ENCODE measurements around the gene PRIM2. TPM values are rescaled to one million over a fixed set of nuclear protein-coding genes. Genes with fewer than 3 reads are reported as not detected.
"Not testable (repeated sequence)": the region's sequence is repeated elsewhere in the genome, so short reads cannot be mapped to it uniquely, and the experiment has no call there.

The PRIM2 gene
- total RNA-seq, 1 donor from 2014 or later, result 0.85 TPM

DNA sequence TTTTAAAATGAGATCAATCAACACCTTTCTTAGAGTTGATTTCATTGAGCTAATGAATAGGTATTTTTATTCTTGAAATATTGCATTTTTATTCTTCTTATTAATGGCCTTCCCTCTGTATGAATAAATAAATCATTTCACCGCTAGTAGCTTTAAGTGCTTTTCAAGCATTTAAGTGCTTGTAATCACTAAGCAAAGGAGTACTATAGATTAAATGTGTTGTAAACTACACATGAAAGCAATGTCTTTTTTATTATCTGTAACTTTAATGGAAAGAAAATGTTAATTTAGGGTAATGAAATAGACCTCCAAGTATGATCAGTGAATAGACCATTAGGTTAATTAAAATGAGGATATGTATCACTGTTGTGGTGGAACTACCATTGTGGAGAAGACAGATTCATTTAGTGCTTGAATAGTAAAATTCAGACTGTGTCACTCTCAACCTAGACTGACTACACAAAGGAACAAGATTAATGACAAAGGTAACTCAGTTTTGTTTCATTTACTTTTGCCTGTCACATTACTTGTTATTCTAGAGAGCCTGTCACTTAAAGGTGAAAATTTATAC is 132.2 kb downstream of the PRIM2 start:
- H3K36me3 ChIP-seq; intact Hi-C loops (cut with DNase I); H3K9me3 ChIP-seq; H3K27ac ChIP-seq; H3K4me3 ChIP-seq; H3K4me1 ChIP-seq; H3K27me3 ChIP-seq; DNase-seq (ENCODE audit: low spot score in 2 of 2): not testable (repeated sequence)

DNA sequence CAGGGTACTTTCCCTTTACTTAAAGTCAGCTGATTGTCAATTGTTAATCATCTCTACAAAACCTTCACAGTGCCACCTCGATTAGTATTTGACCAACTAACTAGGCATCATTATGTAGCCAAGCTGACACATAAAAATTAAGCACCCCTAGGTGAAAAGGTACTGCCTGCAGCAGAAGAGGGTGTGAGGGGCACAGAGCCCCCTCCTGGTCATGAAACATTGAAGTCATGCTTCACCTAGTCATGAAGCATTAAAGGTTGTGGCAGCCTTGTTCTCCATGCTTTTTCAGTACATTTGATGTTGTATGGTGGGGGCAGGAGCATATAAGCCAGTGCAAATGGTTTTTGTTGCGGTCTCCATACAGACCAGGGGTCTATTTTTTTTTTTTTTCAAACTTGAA is 142.4 kb downstream of the PRIM2 start:
- H3K27ac ChIP-seq; H3K4me1 ChIP-seq; H3K27me3 ChIP-seq; H3K4me3 ChIP-seq; DNase-seq (ENCODE audit: low spot score in 2 of 2); H3K9me3 ChIP-seq; intact Hi-C loops (cut with DNase I); H3K36me3 ChIP-seq: not testable (repeated sequence)

DNA sequence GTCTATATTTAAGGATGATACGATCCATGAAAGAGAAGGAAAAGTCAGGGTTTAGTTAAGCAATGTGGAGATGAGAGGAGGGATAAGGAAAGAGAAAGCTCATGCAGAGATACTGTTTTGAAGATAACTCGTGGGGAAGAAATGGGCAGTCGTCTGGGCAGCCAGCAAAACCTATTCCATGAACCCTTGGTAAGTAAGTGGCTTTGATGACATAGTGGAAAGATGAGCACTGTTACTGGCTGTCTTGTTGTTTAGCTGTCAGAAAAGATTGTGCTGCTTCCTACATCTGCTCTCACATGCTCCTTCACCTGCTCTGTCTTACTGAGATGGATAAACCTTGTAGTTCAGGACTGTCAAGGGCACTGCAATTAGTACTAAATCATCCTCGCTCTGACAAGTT is 143.6 kb downstream of the PRIM2 start:
- H3K27me3 ChIP-seq; H3K4me3 ChIP-seq; H3K9me3 ChIP-seq; H3K36me3 ChIP-seq; intact Hi-C loops (cut with DNase I); H3K4me1 ChIP-seq; DNase-seq (ENCODE audit: low spot score in 2 of 2); H3K27ac ChIP-seq: not testable (repeated sequence)

DNA sequence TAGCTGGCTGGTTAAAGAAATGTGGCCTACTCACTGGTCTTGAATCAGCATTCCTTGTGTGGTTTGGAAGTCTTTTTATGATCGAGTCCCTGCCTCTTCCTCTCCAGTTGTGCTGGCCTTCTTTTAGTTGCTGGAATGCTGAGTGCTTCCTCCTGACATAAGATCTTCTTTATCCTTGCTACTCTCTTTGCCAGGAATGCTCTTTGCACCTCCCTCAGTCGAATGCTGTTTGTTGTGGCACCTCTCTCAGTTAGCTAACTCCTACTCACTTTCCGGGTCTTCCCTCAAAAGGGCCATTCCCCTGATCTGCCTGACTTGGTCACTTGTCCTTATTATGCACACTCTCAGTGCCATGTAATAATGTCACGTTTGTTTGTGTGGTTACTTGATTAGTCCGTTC is 146.4 kb downstream of the PRIM2 start:
- intact Hi-C loops (cut with DNase I); H3K36me3 ChIP-seq; H3K27me3 ChIP-seq; H3K9me3 ChIP-seq; H3K27ac ChIP-seq; H3K4me3 ChIP-seq; H3K4me1 ChIP-seq; DNase-seq (ENCODE audit: low spot score in 2 of 2): not testable (repeated sequence)

DNA sequence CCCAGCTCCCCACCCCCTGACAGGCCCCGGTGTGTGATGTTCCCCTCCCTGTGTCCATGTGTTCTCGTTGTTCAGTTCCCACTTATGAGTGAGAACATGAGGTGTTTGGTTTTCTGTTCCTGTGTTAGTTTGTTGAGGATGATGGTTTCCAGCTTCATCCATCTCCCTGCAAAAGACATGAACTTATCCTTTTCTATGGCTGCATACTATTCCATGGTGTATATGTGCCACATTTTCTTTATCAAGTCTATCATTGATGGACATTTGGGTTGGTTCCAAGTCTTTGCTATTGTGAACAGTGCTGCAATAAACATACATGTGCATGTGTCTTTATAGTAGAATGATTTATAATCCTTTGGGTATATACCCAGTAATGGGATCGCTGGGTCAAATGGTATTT is 148.5 kb downstream of the PRIM2 start:
- H3K27me3 ChIP-seq; H3K9me3 ChIP-seq; intact Hi-C loops (cut with DNase I); DNase-seq (ENCODE audit: low spot score in 2 of 2); H3K4me1 ChIP-seq; H3K4me3 ChIP-seq; H3K36me3 ChIP-seq; H3K27ac ChIP-seq: not testable (repeated sequence)

DNA sequence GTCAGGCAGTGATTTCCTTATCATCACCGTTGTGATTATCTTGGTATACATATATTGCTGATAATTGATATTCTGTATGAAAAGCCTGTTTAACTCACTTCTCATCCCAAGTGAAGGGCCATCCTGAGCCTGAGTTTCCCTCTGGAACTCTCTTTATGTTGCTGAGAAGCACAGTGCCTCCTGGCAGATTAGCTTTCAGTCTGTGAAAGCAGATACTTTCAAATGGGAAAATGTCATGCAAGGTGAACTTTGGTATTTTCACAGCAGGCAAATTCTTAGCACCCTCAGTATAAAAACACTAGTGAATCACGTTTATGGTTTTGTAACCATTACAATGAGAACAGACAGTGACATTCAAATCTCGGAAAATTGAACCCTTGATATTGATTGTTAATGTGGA is 151.6 kb downstream of the PRIM2 start:
- Histone ChIP-seq H3K4me3 (no peak overlapping the region), H3K36me3 (no peaks in the 10 kb centered on the region), H3K27ac (no peak overlapping the region), H3K27me3 (no peaks in the 10 kb centered on the region), H3K4me1 (no peaks in the 10 kb centered on the region), H3K9me3 (no peaks in the 10 kb centered on the region)
- TF ChIP-seq, protein P1, sequence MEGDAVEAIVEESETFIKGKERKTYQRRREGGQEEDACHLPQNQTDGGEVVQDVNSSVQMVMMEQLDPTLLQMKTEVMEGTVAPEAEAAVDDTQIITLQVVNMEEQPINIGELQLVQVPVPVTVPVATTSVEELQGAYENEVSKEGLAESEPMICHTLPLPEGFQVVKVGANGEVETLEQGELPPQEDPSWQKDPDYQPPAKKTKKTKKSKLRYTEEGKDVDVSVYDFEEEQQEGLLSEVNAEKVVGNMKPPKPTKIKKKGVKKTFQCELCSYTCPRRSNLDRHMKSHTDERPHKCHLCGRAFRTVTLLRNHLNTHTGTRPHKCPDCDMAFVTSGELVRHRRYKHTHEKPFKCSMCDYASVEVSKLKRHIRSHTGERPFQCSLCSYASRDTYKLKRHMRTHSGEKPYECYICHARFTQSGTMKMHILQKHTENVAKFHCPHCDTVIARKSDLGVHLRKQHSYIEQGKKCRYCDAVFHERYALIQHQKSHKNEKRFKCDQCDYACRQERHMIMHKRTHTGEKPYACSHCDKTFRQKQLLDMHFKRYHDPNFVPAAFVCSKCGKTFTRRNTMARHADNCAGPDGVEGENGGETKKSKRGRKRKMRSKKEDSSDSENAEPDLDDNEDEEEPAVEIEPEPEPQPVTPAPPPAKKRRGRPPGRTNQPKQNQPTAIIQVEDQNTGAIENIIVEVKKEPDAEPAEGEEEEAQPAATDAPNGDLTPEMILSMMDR (IDR thresholded peaks at IDR 0.05), result no peak
- DNase-seq (ENCODE audit: low spot score in 2 of 2), result no peak
- intact Hi-C loops (cut with DNase I), result no loop called here

DNA sequence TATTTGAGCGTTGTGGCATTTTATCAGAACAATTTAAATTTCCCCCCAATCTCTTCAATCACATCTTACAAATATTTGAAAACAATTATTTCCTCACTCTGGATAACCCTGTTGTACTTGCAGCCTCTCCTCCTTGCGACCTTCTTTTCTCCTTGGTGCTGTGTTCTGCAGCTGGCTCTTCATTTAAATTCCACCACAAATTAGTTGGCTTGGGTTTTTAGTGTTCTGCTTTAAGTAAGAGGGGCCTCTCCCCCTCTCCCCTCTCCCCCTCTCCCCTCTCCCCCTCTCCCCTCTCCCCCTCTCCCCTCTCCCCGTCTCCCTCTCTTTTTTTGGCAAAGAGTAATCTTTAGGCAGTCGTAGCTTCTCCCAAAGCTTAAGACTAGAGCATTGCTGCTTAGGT is 152.7 kb downstream of the PRIM2 start:
- H3K4me1 ChIP-seq; H3K4me3 ChIP-seq; H3K27ac ChIP-seq; H3K36me3 ChIP-seq; H3K27me3 ChIP-seq; DNase-seq (ENCODE audit: low spot score in 2 of 2); intact Hi-C loops (cut with DNase I); H3K9me3 ChIP-seq: not testable (repeated sequence)

DNA sequence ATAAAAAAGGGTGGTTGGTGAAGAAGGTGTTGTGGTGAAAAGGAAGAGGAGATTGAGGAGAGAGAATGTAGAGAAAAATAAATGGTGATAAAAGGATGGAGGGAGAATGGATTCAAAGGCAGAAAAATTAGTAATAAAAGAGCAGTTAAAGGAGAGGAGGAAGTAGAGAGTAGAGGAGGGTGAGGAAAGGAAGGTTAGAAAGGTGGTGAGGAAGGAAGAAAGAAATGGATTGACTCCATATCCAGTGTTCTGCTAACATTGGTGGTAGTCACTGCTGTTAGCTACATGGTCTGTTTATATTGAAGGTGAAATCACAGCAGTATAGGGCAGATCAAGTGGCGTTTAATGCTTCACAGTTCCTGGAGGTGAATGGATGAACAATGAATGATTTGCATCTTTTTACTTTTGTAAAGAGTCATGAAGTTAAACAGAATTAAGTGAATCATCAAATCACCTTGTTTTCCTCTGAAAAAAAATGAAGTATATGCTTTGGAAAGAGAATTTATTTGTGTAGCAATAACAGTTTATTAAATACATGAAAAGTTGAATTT is 154.0 kb downstream of the PRIM2 start:
- intact Hi-C loops (cut with DNase I); H3K4me3 ChIP-seq; H3K27ac ChIP-seq; DNase-seq (ENCODE audit: low spot score in 2 of 2); H3K27me3 ChIP-seq; H3K4me1 ChIP-seq; H3K9me3 ChIP-seq; H3K36me3 ChIP-seq: not testable (repeated sequence)

DNA sequence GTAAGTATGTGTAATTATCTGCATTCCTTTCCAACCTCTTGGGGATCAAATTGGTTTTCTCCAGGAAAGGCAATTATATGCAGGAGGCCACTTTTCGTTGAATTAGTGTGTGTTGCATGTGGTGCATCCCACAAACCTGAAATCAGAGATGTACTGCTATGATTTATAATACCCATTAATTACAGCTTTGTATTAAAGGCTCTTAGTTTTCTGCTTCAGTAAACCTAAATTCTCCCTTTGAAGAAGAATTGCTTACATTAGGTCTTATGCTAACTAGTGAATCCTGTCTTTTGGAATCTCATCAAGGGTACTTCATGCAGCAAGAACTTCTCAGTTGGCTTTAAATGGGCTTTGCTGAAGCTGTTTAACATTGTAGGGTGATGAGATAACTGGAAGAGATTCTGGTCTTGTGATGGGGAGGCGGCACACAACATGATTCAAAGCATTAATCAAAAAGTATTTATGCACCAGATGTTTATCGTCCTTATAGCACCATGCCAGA is 155.5 kb downstream of the PRIM2 start:
- H3K4me1 ChIP-seq; H3K36me3 ChIP-seq; DNase-seq (ENCODE audit: low spot score in 2 of 2); H3K27me3 ChIP-seq; H3K4me3 ChIP-seq; H3K9me3 ChIP-seq; intact Hi-C loops (cut with DNase I); H3K27ac ChIP-seq: not testable (repeated sequence)

DNA sequence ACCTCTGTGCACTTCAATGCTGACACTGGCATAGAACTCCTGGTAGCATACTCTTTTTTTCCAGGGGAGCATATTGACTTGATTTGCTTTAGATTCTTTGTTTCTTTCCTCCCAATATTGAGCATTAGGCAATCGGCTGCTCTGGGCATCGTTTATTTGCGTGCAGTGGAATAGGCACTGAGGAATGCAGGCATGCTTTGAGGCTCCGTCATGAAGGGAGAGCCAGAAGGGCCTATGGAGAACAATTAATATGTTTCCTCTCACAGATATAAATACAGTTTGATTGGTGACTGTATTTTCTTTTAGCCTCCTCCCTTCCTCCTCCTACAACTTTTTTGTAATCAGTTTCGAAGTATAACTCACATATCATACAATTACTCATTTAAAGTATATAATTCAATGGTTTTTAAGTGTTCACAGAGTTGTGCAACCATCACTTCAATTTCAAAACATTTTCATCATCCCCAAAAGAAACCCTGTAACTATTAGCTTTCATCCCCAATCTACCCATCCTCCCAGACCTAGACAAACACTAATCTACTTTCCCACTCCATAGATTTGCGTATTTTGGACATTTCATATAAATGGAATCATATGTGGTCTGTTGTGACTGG is 157.5 kb downstream of the PRIM2 start:
- H3K4me1 ChIP-seq; H3K36me3 ChIP-seq; DNase-seq (ENCODE audit: low spot score in 2 of 2); H3K27ac ChIP-seq; H3K9me3 ChIP-seq; intact Hi-C loops (cut with DNase I); H3K4me3 ChIP-seq; H3K27me3 ChIP-seq: not testable (repeated sequence)

DNA sequence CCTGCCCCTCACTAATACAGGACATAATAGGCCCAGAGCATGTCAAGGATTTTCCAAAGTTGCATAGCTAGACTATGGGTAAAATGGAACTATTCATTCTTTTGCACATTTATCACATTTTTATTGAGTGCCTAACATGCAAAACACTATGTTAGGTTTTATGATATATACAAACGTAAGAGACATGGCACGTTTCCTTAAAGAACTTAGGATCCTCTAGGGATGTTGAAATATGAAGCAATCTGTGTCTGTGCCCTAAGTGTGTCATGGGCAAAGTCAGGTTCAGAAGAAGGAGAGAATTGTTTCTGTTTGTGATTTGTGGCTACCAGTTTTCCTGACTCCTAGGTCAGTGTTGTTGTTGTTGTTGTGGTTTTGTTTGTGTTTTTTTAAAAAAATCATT is 158.2 kb downstream of the PRIM2 start:
- H3K9me3 ChIP-seq; intact Hi-C loops (cut with DNase I); H3K27me3 ChIP-seq; H3K36me3 ChIP-seq; H3K4me3 ChIP-seq; H3K4me1 ChIP-seq; DNase-seq (ENCODE audit: low spot score in 2 of 2); H3K27ac ChIP-seq: not testable (repeated sequence)

DNA sequence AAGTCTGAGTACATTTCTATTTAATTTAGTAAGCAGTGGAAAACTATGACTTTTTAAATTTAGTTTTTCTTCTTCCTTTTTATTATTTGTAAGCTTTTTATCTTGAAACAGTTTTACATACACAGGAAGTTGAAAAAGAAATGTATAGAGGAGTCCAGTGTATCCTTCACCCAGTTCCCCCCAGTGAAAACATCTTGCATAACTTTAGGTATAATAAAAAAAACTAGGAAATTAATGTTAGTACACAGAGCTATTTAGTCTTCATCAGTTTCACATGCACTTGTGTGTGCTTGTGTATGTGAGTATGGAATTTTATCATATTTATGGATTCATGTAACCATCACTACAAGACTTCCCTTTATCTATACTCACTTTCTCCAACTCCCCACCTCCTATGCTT is 162.8 kb downstream of the PRIM2 start:
- DNase-seq (ENCODE audit: low spot score in 2 of 2); H3K4me3 ChIP-seq; intact Hi-C loops (cut with DNase I); H3K27ac ChIP-seq; H3K9me3 ChIP-seq; H3K36me3 ChIP-seq; H3K4me1 ChIP-seq; H3K27me3 ChIP-seq: not testable (repeated sequence)

DNA sequence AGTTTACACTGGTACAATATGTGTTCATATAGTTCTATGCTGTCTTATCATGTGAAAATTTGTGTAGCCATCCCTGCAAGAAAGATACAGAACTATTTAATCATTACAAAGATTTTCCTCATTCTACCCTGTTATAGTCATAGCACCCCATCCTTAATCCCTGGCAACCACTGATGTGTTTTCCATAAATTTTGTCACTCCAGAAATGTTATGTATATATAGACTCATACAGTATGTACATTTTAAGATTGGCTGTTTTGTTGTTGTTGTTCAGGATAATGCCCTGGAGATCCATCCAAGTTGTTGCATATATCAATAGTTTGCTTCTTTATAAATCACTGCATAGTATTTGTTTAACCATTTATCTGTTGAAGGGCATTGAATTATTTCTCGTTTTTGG is 163.7 kb downstream of the PRIM2 start:
- DNase-seq (ENCODE audit: low spot score in 2 of 2); H3K36me3 ChIP-seq; intact Hi-C loops (cut with DNase I); H3K27me3 ChIP-seq; H3K4me1 ChIP-seq; H3K9me3 ChIP-seq; H3K4me3 ChIP-seq; H3K27ac ChIP-seq: not testable (repeated sequence)

DNA sequence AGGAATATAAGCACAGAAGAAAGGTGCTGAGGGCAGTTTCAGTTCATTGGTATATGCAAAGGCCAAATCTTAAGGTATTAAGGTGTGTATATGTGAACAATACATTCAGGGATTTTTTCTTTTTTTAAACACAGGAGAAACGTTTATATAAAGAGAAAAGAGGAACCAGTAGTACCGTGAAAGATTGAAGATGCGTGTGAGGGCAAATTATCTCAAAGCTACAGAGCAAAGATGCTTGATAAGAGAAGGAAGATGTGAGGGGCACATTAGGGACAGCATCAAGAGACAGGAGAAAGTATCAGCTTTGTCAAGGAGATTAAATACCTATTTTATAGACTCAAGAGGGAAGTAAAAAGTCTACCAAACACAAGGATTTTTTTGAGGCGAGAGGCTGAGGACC is 165.0 kb downstream of the PRIM2 start:
- H3K27ac ChIP-seq; intact Hi-C loops (cut with DNase I); H3K4me3 ChIP-seq; H3K27me3 ChIP-seq; DNase-seq (ENCODE audit: low spot score in 2 of 2); H3K36me3 ChIP-seq; H3K4me1 ChIP-seq; H3K9me3 ChIP-seq: not testable (repeated sequence)

Data from ascending aorta (tissue), 2 donors.